ENCODE measurements around the gene ORC3.

GRCh38 chr6:87637106-87637505 lies 47.2 kb downstream of the ORC3 start:
- TF ChIP-seq CTCF (IDR thresholded peaks at IDR 0.05) (no peak), ZFX (IDR thresholded peaks at IDR 0.05; ENCODE audit: borderline replicate concordance) (no peak)

All from 22Rv1 (cell line).